Measurements from ENCODE around the gene PSD4. TPM values are rescaled to one million over a fixed set of nuclear protein-coding genes. Genes with fewer than 3 reads are reported as not detected.

Gene PSD4
- total RNA-seq, 2 donors from 2014 or later, result 13.1 to 16.9 TPM

DNA sequence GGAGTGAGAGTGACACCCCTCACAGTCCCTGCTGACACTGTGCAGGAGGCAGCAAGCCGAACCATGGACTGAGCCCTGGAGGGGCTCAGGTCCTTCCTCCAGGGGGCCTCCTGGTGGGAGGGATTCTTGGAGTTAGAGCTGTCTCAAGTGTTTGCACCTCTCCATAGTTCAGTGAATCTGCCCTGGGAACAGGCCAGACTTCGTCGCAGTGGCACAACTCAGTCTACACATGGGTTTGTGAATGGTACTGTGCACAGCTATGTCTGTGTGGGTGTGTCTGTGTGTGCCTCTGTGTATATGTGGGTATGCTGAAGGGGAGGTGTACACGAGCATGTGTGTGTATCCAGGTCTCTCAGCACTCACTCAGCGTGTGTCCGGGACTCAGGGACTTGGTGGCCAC is 68.6 kb downstream of the PSD4 start:
- DNase-seq (ENCODE audit: low spot score) (no peak), ATAC-seq (ENCODE audit: insufficient number of reproducible peaks, low FRiP score, low read depth) (no peak)
- TF ChIP-seq, protein P1, sequence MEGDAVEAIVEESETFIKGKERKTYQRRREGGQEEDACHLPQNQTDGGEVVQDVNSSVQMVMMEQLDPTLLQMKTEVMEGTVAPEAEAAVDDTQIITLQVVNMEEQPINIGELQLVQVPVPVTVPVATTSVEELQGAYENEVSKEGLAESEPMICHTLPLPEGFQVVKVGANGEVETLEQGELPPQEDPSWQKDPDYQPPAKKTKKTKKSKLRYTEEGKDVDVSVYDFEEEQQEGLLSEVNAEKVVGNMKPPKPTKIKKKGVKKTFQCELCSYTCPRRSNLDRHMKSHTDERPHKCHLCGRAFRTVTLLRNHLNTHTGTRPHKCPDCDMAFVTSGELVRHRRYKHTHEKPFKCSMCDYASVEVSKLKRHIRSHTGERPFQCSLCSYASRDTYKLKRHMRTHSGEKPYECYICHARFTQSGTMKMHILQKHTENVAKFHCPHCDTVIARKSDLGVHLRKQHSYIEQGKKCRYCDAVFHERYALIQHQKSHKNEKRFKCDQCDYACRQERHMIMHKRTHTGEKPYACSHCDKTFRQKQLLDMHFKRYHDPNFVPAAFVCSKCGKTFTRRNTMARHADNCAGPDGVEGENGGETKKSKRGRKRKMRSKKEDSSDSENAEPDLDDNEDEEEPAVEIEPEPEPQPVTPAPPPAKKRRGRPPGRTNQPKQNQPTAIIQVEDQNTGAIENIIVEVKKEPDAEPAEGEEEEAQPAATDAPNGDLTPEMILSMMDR (IDR thresholded peaks at IDR 0.05), result no peak
- Histone ChIP-seq H3K4me3 (no peak overlapping the region), H3K27me3 (replicated peaks; ENCODE audit: insufficient read depth) (no peaks in the 10 kb centered on the region), H3K9me3 (no peaks in the 10 kb centered on the region), H3K36me3 (no peaks in the 10 kb centered on the region), H3K27ac (peak overlapping the region in 1 of 2 donors; percentile 71), H3K4me1 (ENCODE audit: control insufficient read depth in 1 of 2, low read depth in 2 of 2) (peaks cover 20 to 28% of the 10 kb centered on the region in 2 donors)

DNA sequence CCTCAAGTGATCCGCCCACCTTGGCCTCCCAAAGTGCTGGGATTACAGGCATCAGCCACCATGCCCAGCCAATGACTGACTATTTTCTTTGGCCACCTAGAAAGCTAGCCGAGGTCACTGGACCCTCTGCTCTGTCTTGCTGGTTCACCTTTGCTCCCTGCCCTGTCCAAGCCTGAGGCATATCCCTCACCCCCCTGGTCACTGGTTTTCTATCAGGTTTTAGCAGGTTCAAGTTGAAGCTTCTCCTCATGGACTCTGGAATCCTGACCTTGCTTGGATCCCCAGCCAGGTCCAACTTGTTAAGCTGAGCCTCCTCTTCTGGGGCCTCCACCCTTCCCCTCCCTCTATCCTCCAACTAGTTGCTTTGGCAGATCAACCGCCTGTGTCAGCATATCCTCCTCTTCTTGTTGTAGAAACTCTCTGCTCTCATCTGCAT is 71.5 kb downstream of the PSD4 start:
- Histone ChIP-seq H3K27ac (no peak overlapping the region), H3K4me3 (no peak overlapping the region)

DNA sequence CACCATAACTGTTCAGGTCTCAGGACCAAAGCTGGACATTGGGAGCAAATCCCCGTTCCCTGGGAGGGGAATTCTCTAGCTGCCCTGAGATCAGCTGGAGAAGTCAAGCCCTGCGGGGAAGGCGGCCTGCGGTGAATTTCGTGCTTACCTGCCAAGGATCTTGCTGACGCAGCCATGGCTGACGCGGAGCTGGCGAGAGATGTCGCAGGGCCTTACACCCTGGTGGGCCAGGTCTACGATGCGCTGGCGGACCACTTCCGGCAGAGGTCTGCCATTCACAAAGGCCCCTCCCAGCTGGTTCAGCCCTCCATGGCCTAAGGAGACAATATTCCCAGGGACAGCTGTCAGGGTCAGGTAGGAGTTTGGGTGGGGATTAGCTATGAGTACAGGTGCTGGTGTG is 72.8 kb downstream of the PSD4 start:
- Histone ChIP-seq H3K36me3 (no peaks in the 10 kb centered on the region), H3K9me3 (no peaks in the 10 kb centered on the region), H3K4me1 (ENCODE audit: control insufficient read depth in 1 of 2, low read depth in 2 of 2) (peaks cover 3 to 6% of the 10 kb centered on the region in 2 donors), H3K27ac (no peak overlapping the region), H3K27me3 (replicated peaks; ENCODE audit: insufficient read depth) (no peaks in the 10 kb centered on the region), H3K4me3 (no peak overlapping the region)
- ATAC-seq (ENCODE audit: insufficient number of reproducible peaks, low FRiP score, low read depth) (no peak), DNase-seq (ENCODE audit: low spot score) (no peak)
- TF ChIP-seq, protein P1 (IDR thresholded peaks at IDR 0.05), result no peak

More for the DNA sequence above, 71.5 kb downstream of the PSD4 start:
- no peak for ATAC-seq (ENCODE audit: insufficient number of reproducible peaks, low FRiP score, low read depth)
- peaks cover 14 to 19% of the 10 kb centered on the region in 2 donors for H3K4me1 ChIP-seq (ENCODE audit: control insufficient read depth in 1 of 2, low read depth in 2 of 2)
- H3K36me3 ChIP-seq, result no peaks in the 10 kb centered on the region
- no peak for DNase-seq (ENCODE audit: low spot score)
- TF ChIP-seq, protein P1 (IDR thresholded peaks at IDR 0.05), result no peak
- H3K27me3 ChIP-seq (replicated peaks; ENCODE audit: insufficient read depth), result no peaks in the 10 kb centered on the region
- no peaks in the 10 kb centered on the region for H3K9me3 ChIP-seq

DNA sequence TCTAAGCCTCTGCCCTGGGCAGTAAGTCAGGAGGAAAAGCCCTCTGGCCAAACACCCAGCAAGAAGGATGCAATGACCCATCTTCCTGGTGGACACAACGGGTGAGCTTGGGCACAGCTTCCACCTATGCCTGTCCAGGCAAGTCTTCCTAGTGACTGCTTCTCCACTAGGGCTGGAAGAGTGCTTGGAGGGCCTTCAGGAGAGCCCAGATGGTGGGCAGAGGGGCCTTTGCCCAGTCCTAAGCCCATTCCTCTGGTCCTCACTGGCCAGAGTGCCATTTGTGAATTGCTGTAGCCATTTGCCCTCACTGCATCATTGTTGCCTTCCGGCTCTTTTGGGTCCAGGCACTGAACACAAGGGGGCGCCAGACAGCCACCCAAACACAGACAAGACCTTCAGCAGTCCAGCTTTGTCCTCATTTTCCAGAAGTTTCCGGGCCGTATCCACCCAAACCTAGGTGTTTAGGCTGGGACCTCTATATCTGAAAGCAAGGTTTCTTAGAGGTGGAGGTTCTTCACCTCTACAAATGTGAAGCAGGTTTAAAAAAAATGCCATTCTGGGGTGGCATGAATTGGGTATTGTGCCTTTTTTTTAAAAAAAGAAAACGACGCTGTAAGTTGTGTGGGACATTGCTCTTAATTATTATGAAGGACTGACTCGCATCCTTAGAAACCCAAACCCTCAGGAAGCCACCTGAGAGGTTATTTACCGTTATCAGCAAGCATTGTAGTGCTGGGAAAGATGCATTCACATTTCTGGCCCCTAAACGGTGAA is 75.4 kb downstream of the PSD4 start:
- Histone ChIP-seq H3K9me3 (no peaks in the 10 kb centered on the region), H3K36me3 (no peaks in the 10 kb centered on the region), H3K4me1 (ENCODE audit: control insufficient read depth in 1 of 2, low read depth in 2 of 2) (peaks cover 0 to 3% of the 10 kb centered on the region in 2 donors), H3K27ac (no peak overlapping the region), H3K4me3 (no peak overlapping the region), H3K27me3 (replicated peaks; ENCODE audit: insufficient read depth) (no peaks in the 10 kb centered on the region)
- DNase-seq (ENCODE audit: low spot score) (peak; percentile 49), ATAC-seq (ENCODE audit: insufficient number of reproducible peaks, low FRiP score, low read depth) (peak; percentile 73)
- TF ChIP-seq, protein P1 (IDR thresholded peaks at IDR 0.05), result peak; percentile 94

DNA sequence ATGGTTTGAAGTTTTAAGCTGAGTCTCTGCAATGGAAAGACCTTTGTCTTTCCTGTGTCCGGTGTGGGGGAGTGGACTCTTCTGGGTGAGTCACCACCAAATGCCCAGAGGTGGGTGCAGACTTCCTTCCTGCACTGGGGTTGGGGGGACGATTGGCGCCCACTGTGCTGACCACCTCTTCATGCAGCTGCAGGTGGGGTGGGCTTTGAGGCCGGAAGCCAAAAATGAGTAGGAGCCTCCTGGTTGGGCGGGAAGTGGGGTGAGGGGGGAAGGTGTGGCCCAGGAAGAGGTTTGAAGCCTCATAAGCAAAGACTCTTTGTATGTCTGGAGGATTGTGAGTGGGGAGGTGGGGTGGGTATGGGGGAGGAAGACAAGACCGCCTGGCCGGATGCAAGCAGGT is 77.3 kb downstream of the PSD4 start:
- DNase-seq (ENCODE audit: low spot score), result no peak
- ATAC-seq (ENCODE audit: insufficient number of reproducible peaks, low FRiP score, low read depth), result no peak
- TF ChIP-seq, protein P1 (IDR thresholded peaks at IDR 0.05), result no peak
- no peak overlapping the region for H3K4me3 ChIP-seq
- H3K9me3 ChIP-seq, result no peaks in the 10 kb centered on the region
- no peak overlapping the region for H3K27ac ChIP-seq
- peaks cover 0 to 3% of the 10 kb centered on the region in 2 donors for H3K4me1 ChIP-seq (ENCODE audit: control insufficient read depth in 1 of 2, low read depth in 2 of 2)
- H3K36me3 ChIP-seq, result no peaks in the 10 kb centered on the region
- no peaks in the 10 kb centered on the region for H3K27me3 ChIP-seq (replicated peaks; ENCODE audit: insufficient read depth)
